Lower lobe of right lung (tissue), 2 donors: ENCODE data around the gene DNAJB12. TPM values are rescaled to one million over a fixed set of nuclear protein-coding genes. Genes with fewer than 3 reads are reported as not detected.
"Not testable (repeated sequence)": the region's sequence is repeated elsewhere in the genome, so short reads cannot be mapped to it uniquely, and the experiment has no call there.

Experiments
- ATAC-seq, 2 donors: fragments of 200-7000 bp; cut with Tn5 transposase; one replicate each; pipeline ENCODE4 v1.9.1; 2020 to 2022; ENCODE audit warnings: mild to moderate bottlenecking in 2 of 2, moderate library complexity in 2 of 2
- DNase-seq: peaks from one replicate; pipeline ENCODE4 v3.0.0-alpha.2; 2020
- H3K27ac ChIP-seq: fragments of 200-600 bp; one replicate; pipeline ENCODE4 v1.8.0; 2022
- H3K27me3 ChIP-seq: fragments of 200-600 bp; one replicate; pipeline ENCODE4 v1.8.0; 2022; ENCODE audit warnings: low read depth
- H3K36me3 ChIP-seq: fragments of 200-600 bp; one replicate; pipeline ENCODE4 v1.8.0; 2022; ENCODE audit warnings: mild to moderate bottlenecking
- H3K4me1 ChIP-seq: fragments of 200-600 bp; one replicate; pipeline ENCODE4 v1.8.0; 2022
- H3K4me3 ChIP-seq: fragments of 200-600 bp; one replicate; pipeline ENCODE4 v1.8.0; 2022; ENCODE audit warnings: mild to moderate bottlenecking
- H3K9me3 ChIP-seq: fragments of 200-600 bp; one replicate; pipeline ENCODE4 v1.8.0; 2022
- CTCF ChIP-seq: fragments of 200-600 bp; IDR thresholded peaks from one replicate; pipeline ENCODE4 v1.8.0; 2022; ENCODE audit warnings: antibody characterized with exemption, mild to moderate bottlenecking
- intact Hi-C: fragments of 100-400 bp; cut with DNase I; formaldehyde crosslinking; loops from one replicate; pipeline ENCODE4 v1.11.0; 2022
- total RNA-seq: library from RNA; stranded (reverse); fragmentation: NEBNext Ultra II Directional; extraction: Animal tissue kit (Norgen Biotek cat#: 25700); gene quantifications from one replicate; pipeline ENCODE4 v1.2.1, GENCODE V29; 2021
- donor health status: DM: no; HTN: yes; CAD: no; lungs with severe emphysema.

DNAJB12 gene
- total RNA-seq, 1 donor from 2014 or later: 44.7 TPM

- DNase-seq (no peak), ATAC-seq (no peak)
- intact Hi-C loops: no loop called here
- H3K27ac ChIP-seq: peak overlapping the region; percentile 44
- H3K4me1 ChIP-seq: peaks cover 88% of the 10 kb centered on the region
- H3K4me3 ChIP-seq: no peak overlapping the region
- no peak for TF ChIP-seq CTCF
- peaks cover 3% of the 10 kb centered on the region for H3K36me3 ChIP-seq
- no peaks in the 10 kb centered on the region for H3K27me3 ChIP-seq
- no peaks in the 10 kb centered on the region for H3K9me3 ChIP-seq
These were observed 25.9 kb downstream of the DNAJB12 start for GRCh38 chr10:72328829-72329204.

GRCh38 chr10:72328045-72328828, 26.5 kb downstream of the DNAJB12 start:
- ATAC-seq: peak; percentile 30 to 38
- no peak for DNase-seq
- intact Hi-C loops: no loop called here
- Histone ChIP-seq H3K36me3 (no peaks in the 10 kb centered on the region), H3K27ac (peak overlapping the region; percentile 44), H3K4me1 (peaks cover 88% of the 10 kb centered on the region), H3K9me3 (no peaks in the 10 kb centered on the region), H3K4me3 (peak overlapping the region; percentile 2), H3K27me3 (no peaks in the 10 kb centered on the region)
- TF ChIP-seq CTCF: peak; percentile 62

- H3K27me3 ChIP-seq, intact Hi-C loops, DNase-seq, H3K36me3 ChIP-seq, H3K9me3 ChIP-seq, ATAC-seq, H3K4me3 ChIP-seq: not testable (repeated sequence)
- H3K27ac ChIP-seq: peak overlapping the region; percentile 44
- peaks cover 88% of the 10 kb centered on the region for H3K4me1 ChIP-seq
These were observed 27.8 kb downstream of the DNAJB12 start for GRCh38 chr10:72326665-72327603.

- H3K9me3 ChIP-seq, intact Hi-C loops, H3K27me3 ChIP-seq, H3K36me3 ChIP-seq: not testable (repeated sequence)
- ATAC-seq (peak; percentile 15 to 29), DNase-seq (peak; percentile 76)
- peaks cover 89% of the 10 kb centered on the region for H3K4me1 ChIP-seq
- peak overlapping the region; percentile 16 for H3K4me3 ChIP-seq
- peak overlapping the region; percentile 73 for H3K27ac ChIP-seq
These were observed 29.2 kb downstream of the DNAJB12 start for GRCh38 chr10:72325243-72326175.

- Histone ChIP-seq H3K27me3 (no peaks in the 10 kb centered on the region), H3K9me3 (no peaks in the 10 kb centered on the region), H3K27ac (peak overlapping the region; percentile 11), H3K4me1 (peaks cover 87% of the 10 kb centered on the region), H3K4me3 (no peak overlapping the region), H3K36me3 (no peaks in the 10 kb centered on the region)
- DNase-seq (no peak), ATAC-seq (no peak)
- no peak for TF ChIP-seq CTCF
- intact Hi-C loops: no loop called here
These were observed 30.9 kb downstream of the DNAJB12 start for GRCh38 chr10:72323771-72324191.
